HepG2 (cell line): ENCODE results near the gene GRB10. TPM values are rescaled to one million over a fixed set of nuclear protein-coding genes. Genes with fewer than 3 reads are reported as not detected.

Source experiments
- ATAC-seq: fragments of 200-7000 bp; cut with Tn5 transposase; 3 replicates; pipeline ENCODE4 v1.9.1; 2020; ENCODE audit warnings: mild to moderate bottlenecking, moderate library complexity
- BruUV-seq: library from RNA; stranded (reverse); fragments of 400-500 nt; replicated peaks from 2 replicates; lab custom pipeline; 2021; lab: Mats Ljungman, UMichigan
- CTCF ChIA-PET: fragments of 300-600 bp; formaldehyde crosslinking; extraction: SDS; loops from one replicate; lab custom pipeline; 2021; ENCODE audit warnings: low total read pairs, inconsistent platforms, low intra/inter-chr PET ratio; lab: Yijun Ruan, JAX
- POLR2A ChIA-PET: fragments of 350-600 bp; sonication (Branson Sonifier 250); formaldehyde crosslinking; loops from one replicate; lab custom pipeline; 2020; ENCODE audit warnings: antibody characterized with exemption, inconsistent platforms; lab: Yijun Ruan, JAX
- DNase-seq: peaks from one replicate; pipeline ENCODE4 v3.0.0-alpha.2; 2015; ENCODE audit warnings: low spot score
- FAIRE-seq: peaks from 3 replicates; lab custom pipeline; 2011; peaks lifted over from hg19 to GRCh38; lab: Jason Lieb, UNC
- H2AFZ ChIP-seq: one replicate; pipeline ENCODE4 v1.6.1; 2011; ENCODE audit warnings: low read length, inconsistent platforms
- H3K27ac ChIP-seq: fragments of 300-600 bp; 3 replicates; pipeline ENCODE4 v1.8.0; 2011; ENCODE audit warnings: mixed run types, mild to moderate bottlenecking, mixed read lengths, low read length, inconsistent platforms; ENCODE audit not compliant: insufficient read depth; ENCODE audit errors: extremely low read length
- H3K27me3 ChIP-seq, 2 experiments: fragments of 200-600 bp in 1 of 2; 2 replicates in 1 of 2; 3 replicates in 1 of 2; pipeline versions ENCODE4 v1.6.0 to v1.8.0; 2011; ENCODE audit warnings: low read length in 2 of 2, mild to moderate bottlenecking in 2 of 2, moderate library complexity in 2 of 2, inconsistent platforms in 1 of 2; ENCODE audit not compliant: insufficient read depth in 2 of 2, control insufficient read depth in 1 of 2
- H3K36me3 ChIP-seq, 2 experiments: fragments of 200-600 bp in 1 of 2; replicated peaks in 1 of 2; 2 replicates in 1 of 2; 3 replicates in 1 of 2; pipeline versions ENCODE4 v1.5.1 to v1.8.0; 2011; ENCODE audit warnings: low read length in 2 of 2, inconsistent platforms in 1 of 2; ENCODE audit not compliant: insufficient read depth in 2 of 2, control insufficient read depth in 1 of 2
- H3K4me1 ChIP-seq: 2 replicates; pipeline ENCODE4 v1.5.1; 2012; ENCODE audit warnings: low read length, inconsistent platforms; ENCODE audit not compliant: insufficient read depth
- H3K4me2 ChIP-seq: 2 replicates; pipeline ENCODE4 v1.6.0; 2011; ENCODE audit warnings: low read depth, low read length, inconsistent platforms
- H3K4me3 ChIP-seq, 3 experiments: fragments of 200-600 bp in 1 of 3; sonication (generic), shearing (Covaris generic) in 1 of 3; replicated peaks in 1 of 3; 2 replicates each; pipeline ENCODE4 v1.5.1; 2011 to 2016; ENCODE audit warnings: low read length in 3 of 3, inconsistent platforms in 2 of 3, low read depth in 2 of 3, mild to moderate bottlenecking in 2 of 3, control low read depth in 1 of 3, mixed read lengths in 1 of 3; ENCODE audit not compliant: insufficient read depth in 1 of 3
- H3K79me2 ChIP-seq: one replicate; pipeline ENCODE4 v1.6.1; 2011; ENCODE audit warnings: low read length, inconsistent platforms; ENCODE audit not compliant: insufficient read depth
- H3K9ac ChIP-seq: 2 replicates; pipeline ENCODE4 v1.6.0; 2011; ENCODE audit warnings: mild to moderate bottlenecking, low read depth, low read length, inconsistent platforms; ENCODE audit not compliant: insufficient read depth
- H3K9me3 ChIP-seq: 2 replicates; pipeline ENCODE4 v1.5.1; 2012; ENCODE audit warnings: mild to moderate bottlenecking, low read length
- H4K20me1 ChIP-seq: 2 replicates; pipeline ENCODE4 v1.6.0; 2011; ENCODE audit warnings: inconsistent platforms, mild to moderate bottlenecking, low read length, moderate library complexity; ENCODE audit not compliant: insufficient read depth
- ARID4A ChIP-seq: sonication (generic); formaldehyde crosslinking; IDR thresholded peaks from 2 replicates; pipeline ENCODE4 v1.5.0; 2020; ENCODE audit warnings: mild to moderate bottlenecking, missing genetic modification reagents, borderline replicate concordance
- CEBPB ChIP-seq: IDR thresholded peaks from 2 replicates; pipeline ENCODE4 v1.6.1; 2011; ENCODE audit warnings: low read depth, low read length, improper control_type of control experiment, borderline replicate concordance
- CENPX ChIP-seq: sonication (generic); formaldehyde crosslinking; IDR thresholded peaks from 2 replicates; pipeline ENCODE4 v1.9.0; 2021; ENCODE audit warnings: mild to moderate bottlenecking, missing genetic modification reagents, moderate library complexity
- CHCHD3 ChIP-seq: sonication (generic); formaldehyde crosslinking; IDR thresholded peaks from 2 replicates; pipeline ENCODE4 v1.8.0; 2022; ENCODE audit warnings: mild to moderate bottlenecking, missing genetic modification reagents, moderate library complexity
- KLF9 ChIP-seq: IDR thresholded peaks from 2 replicates; pipeline ENCODE4 v1.6.1; 2016; ENCODE audit warnings: low read depth
- SRSF9 ChIP-seq: fragments of 200-400 bp; formaldehyde crosslinking; IDR thresholded peaks from 2 replicates; pipeline ENCODE4 v1.6.1; 2018; ENCODE audit warnings: borderline replicate concordance, mild to moderate bottlenecking, low read depth, low read length; ENCODE audit not compliant: insufficient read depth, poor library complexity, severe bottlenecking
- TOPORS ChIP-seq: sonication (generic); formaldehyde crosslinking; IDR thresholded peaks from 2 replicates; pipeline ENCODE4 v1.8.0; 2023; ENCODE audit warnings: mild to moderate bottlenecking, missing genetic modification reagents
- ZHX2 ChIP-seq, 2 experiments: sonication (generic) in 1 of 2; formaldehyde crosslinking in 1 of 2; IDR thresholded peaks; 2 replicates each; pipeline versions ENCODE4 v1.6.1 to v1.9.0; 2014 to 2022; ENCODE audit warnings: antibody characterized with exemption in 1 of 2, borderline replicate concordance in 1 of 2, inconsistent platforms in 1 of 2, low read depth in 1 of 2, missing genetic modification reagents in 1 of 2
- ZNF253 ChIP-seq: sonication (generic); formaldehyde crosslinking; IDR thresholded peaks from 2 replicates; pipeline ENCODE4 v1.8.0; 2022; ENCODE audit warnings: mild to moderate bottlenecking, missing genetic modification reagents, borderline replicate concordance
- ZNF337 ChIP-seq: sonication (generic); formaldehyde crosslinking; IDR thresholded peaks from 2 replicates; pipeline ENCODE4 v1.5.1; 2020; ENCODE audit warnings: missing genetic modification reagents, low read depth, mild to moderate bottlenecking, borderline replicate concordance
- ZNF34 ChIP-seq: sonication (generic); formaldehyde crosslinking; IDR thresholded peaks from 2 replicates; pipeline ENCODE4 v1.4.0; 2020; ENCODE audit warnings: mild to moderate bottlenecking, missing genetic modification reagents, borderline replicate concordance
- ZNF354B ChIP-seq: sonication (generic); formaldehyde crosslinking; IDR thresholded peaks from 2 replicates; pipeline ENCODE4 v1.8.0; 2022; ENCODE audit warnings: mild to moderate bottlenecking, missing genetic modification reagents
- ZNF431 ChIP-seq: sonication (generic); formaldehyde crosslinking; IDR thresholded peaks from 2 replicates; pipeline ENCODE4 v1.9.0; 2022; ENCODE audit warnings: missing genetic modification reagents, low read depth, mild to moderate bottlenecking, borderline replicate concordance
- ZNF589 ChIP-seq: sonication (generic); formaldehyde crosslinking; conservative IDR thresholded peaks from 2 replicates; pipeline ENCODE4 v1.8.0; 2022; ENCODE audit warnings: mild to moderate bottlenecking, moderate library complexity, missing genetic modification reagents
- ZNF615 ChIP-seq: sonication (generic); formaldehyde crosslinking; IDR thresholded peaks from 2 replicates; pipeline ENCODE4 v1.5.0; 2020; ENCODE audit warnings: mild to moderate bottlenecking, missing genetic modification reagents, borderline replicate concordance
- WGBS: methylation state at CpG from one replicate; pipeline ENCODE4 v1.1.6; 2017; ENCODE audit warnings: low lambda C conversion rate; 5-methylcytosine and 5-hydroxymethylcytosine counted together
- in situ Hi-C: cut with HindIII; loops from 2 replicates; pipeline ENCODE4 v1.10.0; 2017; ENCODE audit warnings: low pct_unique_long_range_greater_than_20kb; ENCODE audit not compliant: extremely low pct_ligation_motif_present
- intact Hi-C: fragments of 100-400 bp; cut with micrococcal nuclease; formaldehyde crosslinking; loops from one replicate; pipeline ENCODE4 v1.10.0; 2022; ENCODE audit not compliant: unreplicated experiment
- polyA plus RNA-seq, 8 experiments: library from polyadenylated mRNA; depleted of rRNA in 3 of 8; stranded (reverse) in 7 of 8; unstranded in 1 of 8; fragments of >200 nt; fragmentation: Illumina TruSeq in 4 of 8; extraction: Trizol in 4 of 8; gene quantifications; 2 replicates each; pipeline versions ENCODE4 v1.2.1 to v1.2.3, GENCODE V29; 2011 to 2016; ENCODE audit warnings: low read depth in 4 of 8, missing spikeins in 1 of 8, mixed read lengths in 1 of 8; ENCODE audit not compliant: insufficient read depth in 1 of 8
- total RNA-seq, 5 experiments: library from RNA; depleted of rRNA; stranded (reverse); fragments of >200 nt; fragmentation: Illumina TruSeq; extraction: Trizol; gene quantifications; 2 replicates each; pipeline ENCODE4 v1.2.3, GENCODE V29; 2016; ENCODE audit warnings: low read depth in 1 of 5

GRB10 gene
- total and polyA plus RNA-seq, 2 of the 13 experiments (the other 11 are each of a cell fraction or from before 2014, with no cell fraction given) = 4.0 to 6.8 TPM

GRCh38 chr7:50596484-50596883 lies 186.2 kb downstream of the GRB10 start:
- Histone ChIP-seq H3K9ac (no peak overlapping the region), H3K36me3 (no peaks in the 10 kb centered on the region), H3K79me2 (no peaks in the 10 kb centered on the region), H3K27me3 (no peaks in the 10 kb centered on the region), H4K20me1 (no peaks in the 10 kb centered on the region), H3K4me3 (no peak overlapping the region), H3K4me2 (no peak overlapping the region), H3K4me1 (peaks cover 55% of the 10 kb centered on the region), H2AFZ (no peak overlapping the region), H3K27ac (no peak overlapping the region), H3K9me3 (no peaks in the 10 kb centered on the region)
- ChIA-PET CTCF (no interaction called here), POLR2A (no interaction called here)
- WGBS = 85% methylated on average over 4 of the region's 4 CpGs
- DNase-seq (no peak), FAIRE-seq (no peak), ATAC-seq (no peak)
- BruUV-seq = no TSS peak
- intact Hi-C loops (no loop called here), in situ Hi-C loops (no loop called here)
- TF ChIP-seq ZNF354B (CRISPR knock-in tag) (no peak), CEBPB (no peak), ARID4A (CRISPR knock-in tag) (no peak), ZNF589 (no peak), ZNF431 (CRISPR knock-in tag) (no peak), ZNF337 (CRISPR knock-in tag) (no peak), CHCHD3 (CRISPR knock-in tag) (no peak), CENPX (CRISPR knock-in tag) (no peak), KLF9 (CRISPR knock-in tag) (no peak), ZNF253 (CRISPR knock-in tag) (no peak), SRSF9 (no peak), ZNF34 (CRISPR knock-in tag) (no peak), ZNF615 (no peak), TOPORS (no peak), ZHX2 (IDR thresholded peaks at IDR 0.05; ENCODE audit: low read depth) (no peak), ZHX2 (CRISPR knock-in tag; IDR thresholded peaks at IDR 0.05; ENCODE audit: borderline replicate concordance) (no peak)
